ENCODE results near the gene TTC22.
A peak's percentile ranks its signal among the peaks of the same experiment; 100 is the strongest.

The TTC22 gene

DNA sequence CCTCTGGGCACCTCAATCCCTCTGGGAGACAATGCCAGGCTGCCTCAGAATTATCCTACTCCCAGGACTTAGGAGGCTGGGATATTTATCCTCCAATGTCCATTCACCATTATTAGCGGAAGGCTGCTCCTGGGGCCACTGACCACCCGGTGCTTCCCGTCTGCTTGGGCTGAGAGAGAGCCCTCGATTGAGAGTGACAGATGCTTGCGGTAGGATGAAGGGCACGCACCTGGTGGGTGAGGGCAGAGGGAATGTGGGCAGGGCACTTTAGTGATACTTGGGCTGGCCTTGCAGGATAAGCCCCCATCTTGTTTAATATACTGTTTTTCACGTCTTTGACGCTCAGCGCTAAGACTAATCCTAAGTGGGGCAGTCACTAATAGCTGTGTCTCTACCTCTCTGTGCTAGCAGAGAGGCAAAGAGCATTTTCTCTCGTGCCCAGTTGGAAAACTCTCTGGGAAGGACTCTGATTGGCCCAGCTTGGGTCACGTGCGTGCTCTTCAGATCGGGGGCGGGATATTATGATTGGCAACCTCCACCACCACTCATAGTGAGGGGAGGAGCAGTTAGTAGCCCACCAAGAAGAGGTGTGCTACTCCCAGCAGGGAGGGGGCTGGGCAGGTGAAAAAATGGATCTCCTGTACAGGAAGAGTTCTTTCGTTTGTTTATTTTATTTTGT is 26.2 kb downstream of the TTC22 start:
- no peak for DNase-seq (ENCODE audit: low read depth)
- no peak for TF ChIP-seq CTCF (conservative IDR thresholded peaks at IDR 0.05; ENCODE audit: low read length)
- no peak overlapping the region for H3K4me3 ChIP-seq (ENCODE audit: low read length)

- DNase-seq (ENCODE audit: low read depth), result no peak
- H3K4me3 ChIP-seq (ENCODE audit: low read length), result no peak overlapping the region
- TF ChIP-seq CTCF (conservative IDR thresholded peaks at IDR 0.05; ENCODE audit: low read length), result no peak
Observed at GRCh38 chr1:54772951-54773350, 28.2 kb downstream of the TTC22 start.

DNA sequence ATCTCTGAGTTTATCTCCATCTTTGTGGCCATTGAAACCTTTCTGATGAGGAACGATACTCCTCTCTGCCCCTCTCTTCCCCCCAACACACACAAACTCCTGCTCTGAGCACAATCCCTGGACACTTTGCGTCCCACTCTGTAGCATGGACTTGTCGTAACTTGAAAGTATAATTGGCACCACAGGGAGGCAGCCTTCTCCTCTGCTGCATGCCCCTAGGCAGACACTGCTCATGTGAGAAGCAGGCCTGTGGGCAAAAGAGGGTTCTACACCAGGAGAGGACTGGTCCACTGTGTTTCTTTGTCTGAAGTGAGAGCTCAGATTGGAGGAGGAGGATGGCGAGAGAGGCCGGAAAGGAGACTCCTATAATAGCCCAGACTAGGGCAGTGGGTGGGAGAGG is 33.0 kb downstream of the TTC22 start:
- no peak overlapping the region for H3K4me3 ChIP-seq (ENCODE audit: low read length)
- TF ChIP-seq CTCF (conservative IDR thresholded peaks at IDR 0.05; ENCODE audit: low read length), result no peak
- DNase-seq (ENCODE audit: low read depth), result no peak

DNA sequence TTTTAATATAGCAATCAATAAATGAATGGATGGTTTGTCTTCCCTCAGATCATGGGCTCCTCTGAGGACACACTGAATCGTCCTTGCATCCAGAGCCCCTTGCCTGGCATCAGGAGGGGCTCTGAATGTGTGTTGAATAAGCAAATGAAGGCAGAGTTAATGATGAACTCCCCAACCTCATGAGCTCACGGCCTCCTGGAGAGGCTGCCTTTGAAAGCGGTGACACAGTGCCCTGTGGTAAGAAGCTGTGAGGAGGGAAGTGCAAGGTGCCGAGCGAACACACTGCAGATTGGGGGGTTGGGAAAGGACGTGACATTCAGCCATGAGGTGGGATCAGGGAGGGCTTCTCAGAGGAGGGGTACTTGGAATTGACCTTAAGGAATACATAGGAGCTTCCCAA is 33.6 kb downstream of the TTC22 start:
- no peak overlapping the region for H3K4me3 ChIP-seq (ENCODE audit: low read length)
- no peak for TF ChIP-seq CTCF (conservative IDR thresholded peaks at IDR 0.05; ENCODE audit: low read length)
- DNase-seq (ENCODE audit: low read depth), result no peak

- DNase-seq (ENCODE audit: low read depth), result no peak
- no peak for TF ChIP-seq CTCF (conservative IDR thresholded peaks at IDR 0.05; ENCODE audit: low read length)
- no peak overlapping the region for H3K4me3 ChIP-seq (ENCODE audit: low read length)
Observed at GRCh38 chr1:54766726-54767125, 34.4 kb downstream of the TTC22 start.

- no peak for TF ChIP-seq CTCF (conservative IDR thresholded peaks at IDR 0.05; ENCODE audit: low read length)
Observed at GRCh38 chr1:54764922-54765561, 36.1 kb downstream of the TTC22 start.

More at GRCh38 chr1:54764922-54765561, 36.1 kb downstream of the TTC22 start:
- H3K4me3 ChIP-seq (ENCODE audit: low read length), result peak overlapping the region; percentile 63
- DNase-seq (ENCODE audit: low read depth), result no peak
